ENCODE data around the gene PPP4R4. TPM values are rescaled to one million over a fixed set of nuclear protein-coding genes. Genes with fewer than 3 reads are reported as not detected.
A peak's percentile ranks its signal among the peaks of the same experiment; 100 is the strongest.

Gene PPP4R4
- total RNA-seq, 1 experiment from 2014 or later, result 5.5 TPM

GRCh38 chr14:94128216-94128839 lies 45.8 kb upstream of the PPP4R4 start:
- POLR2A ChIA-PET, result interaction anchor here (1.2 kb wide), 1 partner anchor 13 kb away, joined by 3 read pairs; no protein-coding TSS in a partner anchor
- Histone ChIP-seq H3K9me3 (ENCODE audit: control insufficient read depth in 1 of 2, insufficient read depth in 1 of 2, low read depth in 1 of 2, low read length in 2 of 2) (no peaks in the 10 kb centered on the region), H3K4me1 (ENCODE audit: control insufficient read depth in 1 of 2, insufficient read depth in 2 of 2, low read length in 2 of 2) (peaks cover 6 to 22% of the 10 kb centered on the region in 2 experiments; a peak in 3 of 4 replicates), H4K20me1 (ENCODE audit: insufficient read depth) (no peaks in the 10 kb centered on the region), H3K4me3 (replicated peaks in 1 of 2; ENCODE audit: low read depth in 1 of 2, low read length in 2 of 2) (peak overlapping the region; percentile 69 to 82), H3K9ac (ENCODE audit: low read length) (peak overlapping the region; percentile 67; the same call in 1 of the 2 replicates), H3K27ac (ENCODE audit: low read depth, low read length) (no peak overlapping the region), H3K9me2 (ENCODE audit: insufficient read depth) (no peaks in the 10 kb centered on the region), H3K27me3 (ENCODE audit: insufficient read depth, low read length) (no peaks in the 10 kb centered on the region), H3K79me2 (ENCODE audit: insufficient read depth, low read length) (no peaks in the 10 kb centered on the region), H3K36me3 (ENCODE audit: control insufficient read depth in 1 of 2, insufficient read depth in 2 of 2, low read length in 2 of 2) (no peaks in the 10 kb centered on the region), H2AFZ (ENCODE audit: low read depth, low read length, poor library complexity, severe bottlenecking) (no peak overlapping the region), H3K4me2 (ENCODE audit: low read length) (peak overlapping the region; percentile 87)
- RAD21 ChIA-PET (ENCODE audit: low non-redundant PET in 1 of 2, low total read pairs in 2 of 2, uncharacterized antibody in 2 of 2, unreplicated experiment in 2 of 2), result interaction anchor here (0.7 to 1.7 kb wide), 2 partner anchors 77 to 144 kb away, joined by 3 read pairs; no protein-coding TSS in a partner anchor
- BruUV-seq (replicated peaks), result TSS peak; percentile 67
- DNase-seq (ENCODE audit: low read depth, low spot score), result no peak
- no peak for ATAC-seq
- intact Hi-C loops (cut with micrococcal nuclease), result no loop called here
- TF ChIP-seq, protein P1, sequence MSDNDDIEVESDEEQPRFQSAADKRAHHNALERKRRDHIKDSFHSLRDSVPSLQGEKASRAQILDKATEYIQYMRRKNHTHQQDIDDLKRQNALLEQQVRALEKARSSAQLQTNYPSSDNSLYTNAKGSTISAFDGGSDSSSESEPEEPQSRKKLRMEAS (IDR thresholded peaks at IDR 0.05), result no peak
- TF ChIP-seq JUND (IDR thresholded peaks at IDR 0.05), result no peak
- TF ChIP-seq TCF7L2 (IDR thresholded peaks at IDR 0.05; ENCODE audit: borderline replicate concordance, extremely low read depth, insufficient read depth, insufficient read length), result no peak
- TF ChIP-seq YY1 (IDR thresholded peaks at IDR 0.05; ENCODE audit: extremely low read depth, insufficient replicate concordance, low read depth, low read length), result no peak
- no peak for TF ChIP-seq SP1 (IDR thresholded peaks at IDR 0.05; ENCODE audit: low read depth)
- no peak for TF ChIP-seq FOSL1 (IDR thresholded peaks at IDR 0.05; ENCODE audit: low read depth)
- TF ChIP-seq, protein P2, sequence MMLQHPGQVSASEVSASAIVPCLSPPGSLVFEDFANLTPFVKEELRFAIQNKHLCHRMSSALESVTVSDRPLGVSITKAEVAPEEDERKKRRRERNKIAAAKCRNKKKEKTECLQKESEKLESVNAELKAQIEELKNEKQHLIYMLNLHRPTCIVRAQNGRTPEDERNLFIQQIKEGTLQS (IDR thresholded peaks at IDR 0.05), result no peak
- TF ChIP-seq POLR2AphosphoS5 (IDR thresholded peaks at IDR 0.05; ENCODE audit: low read depth, low read length), result no peak
- TF ChIP-seq REST (IDR thresholded peaks at IDR 0.05; ENCODE audit: low read depth), result no peak
- no peak for TF ChIP-seq POLR2A (IDR thresholded peaks at IDR 0.05; ENCODE audit: borderline replicate concordance, extremely low read depth, insufficient read depth, insufficient read length)
- TF ChIP-seq, protein P3, sequence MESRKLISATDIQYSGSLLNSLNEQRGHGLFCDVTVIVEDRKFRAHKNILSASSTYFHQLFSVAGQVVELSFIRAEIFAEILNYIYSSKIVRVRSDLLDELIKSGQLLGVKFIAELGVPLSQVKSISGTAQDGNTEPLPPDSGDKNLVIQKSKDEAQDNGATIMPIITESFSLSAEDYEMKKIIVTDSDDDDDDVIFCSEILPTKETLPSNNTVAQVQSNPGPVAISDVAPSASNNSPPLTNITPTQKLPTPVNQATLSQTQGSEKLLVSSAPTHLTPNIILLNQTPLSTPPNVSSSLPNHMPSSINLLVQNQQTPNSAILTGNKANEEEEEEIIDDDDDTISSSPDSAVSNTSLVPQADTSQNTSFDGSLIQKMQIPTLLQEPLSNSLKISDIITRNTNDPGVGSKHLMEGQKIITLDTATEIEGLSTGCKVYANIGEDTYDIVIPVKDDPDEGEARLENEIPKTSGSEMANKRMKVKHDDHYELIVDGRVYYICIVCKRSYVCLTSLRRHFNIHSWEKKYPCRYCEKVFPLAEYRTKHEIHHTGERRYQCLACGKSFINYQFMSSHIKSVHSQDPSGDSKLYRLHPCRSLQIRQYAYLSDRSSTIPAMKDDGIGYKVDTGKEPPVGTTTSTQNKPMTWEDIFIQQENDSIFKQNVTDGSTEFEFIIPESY (IDR thresholded peaks at IDR 0.05; ENCODE audit: extremely low read depth, insufficient replicate concordance, low read length), result no peak
- no peak for TF ChIP-seq CBX3 (IDR thresholded peaks at IDR 0.05; ENCODE audit: low read depth)
- TF ChIP-seq ELF1 (IDR thresholded peaks at IDR 0.05; ENCODE audit: borderline replicate concordance, low read depth), result no peak
- TF ChIP-seq EZH2phosphoT487 (IDR thresholded peaks at IDR 0.05; ENCODE audit: borderline replicate concordance), result no peak
- CTCF ChIA-PET, result interaction anchor here (1.1 kb wide), 1 partner anchor 295 kb away, joined by 3 read pairs; no protein-coding TSS in a partner anchor
